ENCODE measurements around the gene PGM2L1. TPM values are rescaled to one million over a fixed set of nuclear protein-coding genes. Genes with fewer than 3 reads are reported as not detected.

PGM2L1 gene
- 8.9 to 17.0 TPM (median 14.7 TPM) in 5 replicates for total RNA-seq (2022; extraction: Qiagen RNA extraction)

DNA sequence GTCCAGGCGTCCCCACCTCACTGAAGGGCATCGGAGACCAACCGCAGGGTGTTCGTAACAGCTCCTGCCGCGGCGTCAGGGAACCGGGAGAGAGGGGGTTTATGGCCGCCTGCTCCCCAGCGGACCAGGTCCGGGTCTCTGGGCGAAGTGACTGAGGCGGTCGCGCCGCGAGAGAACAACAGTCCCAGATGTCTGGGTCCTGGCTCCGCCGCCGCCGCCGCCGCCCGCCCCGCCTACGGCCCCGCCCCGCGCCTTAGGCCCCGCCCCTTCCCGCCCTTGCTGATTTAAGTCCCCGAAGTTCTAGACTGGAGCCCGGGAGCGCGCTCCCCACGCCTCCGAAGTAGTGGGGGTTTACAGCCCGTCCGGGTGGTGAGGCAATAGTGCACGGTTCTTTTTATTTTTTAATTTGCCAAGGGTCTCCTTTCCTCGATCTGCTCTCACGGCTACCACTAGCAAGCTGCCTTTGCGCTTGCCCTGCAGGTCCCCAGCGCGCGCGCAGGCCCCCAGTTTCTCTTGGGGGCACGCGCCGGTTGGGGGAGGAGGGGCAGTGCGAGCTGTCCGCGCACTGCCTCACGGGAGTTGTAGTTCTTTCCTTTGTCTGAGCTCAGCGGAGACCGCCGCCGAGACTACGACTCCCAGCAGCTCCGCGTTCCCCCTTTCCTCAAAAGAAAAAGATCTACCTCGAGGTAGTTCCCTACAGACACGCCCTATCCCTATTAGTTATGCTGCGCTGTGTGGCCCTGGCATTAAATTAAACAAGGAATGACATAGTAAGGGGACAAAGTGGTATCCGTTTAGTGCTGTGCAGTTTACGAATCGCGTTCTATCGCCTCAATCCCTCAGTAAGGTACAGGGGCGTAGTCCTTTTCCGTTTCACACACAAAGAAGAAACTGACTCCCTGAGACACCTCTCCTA, at the start of gene PGM2L1:
Gene PGM2L1, minus strand, starts transcription at position 190 of the 916 bp plus-strand sequence. CDS start 272 bp downstream, outside the sequence.

DNA sequence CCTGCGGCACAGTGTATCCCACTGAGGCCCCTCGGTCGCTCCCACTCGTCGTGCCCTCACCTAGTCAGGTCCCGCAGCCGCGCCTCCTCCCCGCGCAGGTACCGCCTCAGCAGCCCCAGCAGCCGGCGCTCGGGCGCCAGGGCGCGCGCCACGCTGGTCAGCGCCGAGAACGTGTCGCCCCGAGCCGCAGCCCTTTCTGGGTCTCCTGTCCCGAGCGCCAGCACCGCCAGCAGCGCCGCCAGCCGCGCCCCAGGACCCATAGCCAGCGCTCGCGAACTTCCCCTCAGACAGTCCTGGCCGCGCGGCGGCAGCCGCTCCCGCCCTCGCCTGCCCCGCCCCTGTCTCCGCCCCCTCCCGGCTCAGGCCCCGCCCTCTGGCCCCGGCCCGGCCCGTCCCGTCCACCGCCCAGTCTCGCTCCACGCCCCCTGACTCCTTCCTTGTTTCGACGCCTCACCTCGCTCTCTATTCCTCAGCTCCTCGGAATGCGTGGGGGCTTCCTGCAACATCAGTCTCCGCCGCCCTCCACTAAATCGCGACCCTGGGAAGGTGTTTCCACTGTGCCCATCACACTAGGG, 86.8 kb downstream of the PGM2L1 start, which contains the start of gene P4HA3:
Gene P4HA3, minus strand, starts transcription at position 289 of the 575 bp plus-strand sequence. Its CDS starts 29 bp downstream, at position 260.

Other genes starting within 250 kb of the PGM2L1 start
- 16.3 to 18.7 TPM (median 18.1 TPM) in 5 replicates for gene C2CD3, start 227.4 kb downstream of the PGM2L1 start, total RNA-seq (2022; extraction: Qiagen RNA extraction)
- gene PPME1, start 227.1 kb downstream of the PGM2L1 start, total RNA-seq (2022; extraction: Qiagen RNA extraction) = 54.8 to 58.0 TPM (median 57.1 TPM) in 5 replicates
- 32.7 to 58.9 TPM (median 45.2 TPM) in 5 replicates for gene P4HA3, start 86.8 kb downstream of the PGM2L1 start, total RNA-seq (2022; extraction: Qiagen RNA extraction)
- 0.05 TPM in 1 of 5 replicates, not detected in the others for gene KCNE3, start 69.1 kb upstream of the PGM2L1 start, total RNA-seq (2022; extraction: Qiagen RNA extraction)
- gene LIPT2, start 95.3 kb upstream of the PGM2L1 start, total RNA-seq (2022; extraction: Qiagen RNA extraction) = 1.3 to 3.2 TPM (median 2.5 TPM) in 5 replicates
- 14.6 to 19.0 TPM (median 17.7 TPM) in 5 replicates for gene POLD3, start 194.1 kb upstream of the PGM2L1 start, total RNA-seq (2022; extraction: Qiagen RNA extraction)

Data from A549 treated with CORT108297 at 1 μM for 4 hours (cell line).